Breast epithelium (tissue), 3 donors: ENCODE measurements around the gene HOXC13.

Experiments used
- CTCF ChIP-seq, 3 donors: fragments of 450-650 bp; IDR thresholded peaks; one replicate each; pipeline ENCODE4 v1.5.1; 2016 to 2017; ENCODE audit warnings: antibody characterized with exemption in 3 of 3, mild to moderate bottlenecking in 3 of 3, moderate library complexity in 3 of 3
- POLR2A ChIP-seq: fragments of 450-650 bp; IDR thresholded peaks from one replicate; pipeline ENCODE4 v1.6.1; 2016; ENCODE audit warnings: antibody characterized with exemption, mild to moderate bottlenecking, moderate library complexity

GRCh38 chr12:53932915-53933314 lies 5.7 kb upstream of the HOXC13 start:
- TF ChIP-seq POLR2A, result no peak
- no peak for TF ChIP-seq CTCF (IDR thresholded peaks at IDR 0.05)
